ENCODE results near the gene RNF11. TPM values are rescaled to one million over a fixed set of nuclear protein-coding genes. Genes with fewer than 3 reads are reported as not detected.

The RNF11 gene
- total and polyA plus RNA-seq, 11 donors = 42.4 to 143 (median 107) TPM

GRCh38 chr1:51313961-51314777 is 78.1 kb downstream of the RNF11 start:
- H3K27me3 ChIP-seq = no peaks in the 10 kb centered on the region
- DNase-seq (peak in 2 of 5 donors; percentile 27 to 33), ATAC-seq (peak in 3 of 4 donors; percentile 27 to 47 (median 32))
- intact Hi-C loops (cut with DNase I) = no loop called here
- no peak overlapping the region for H3K4me3 ChIP-seq
- peaks cover 0 to 13% (median 0%) of the 10 kb centered on the region in 12 donors for H3K4me1 ChIP-seq
- H3K27ac ChIP-seq = no peak overlapping the region
- WGBS, 4 donors = 78 to 88% (median 80%) methylated on average over 9 to 12 of the region's 12 CpGs
- TF ChIP-seq, protein P1, sequence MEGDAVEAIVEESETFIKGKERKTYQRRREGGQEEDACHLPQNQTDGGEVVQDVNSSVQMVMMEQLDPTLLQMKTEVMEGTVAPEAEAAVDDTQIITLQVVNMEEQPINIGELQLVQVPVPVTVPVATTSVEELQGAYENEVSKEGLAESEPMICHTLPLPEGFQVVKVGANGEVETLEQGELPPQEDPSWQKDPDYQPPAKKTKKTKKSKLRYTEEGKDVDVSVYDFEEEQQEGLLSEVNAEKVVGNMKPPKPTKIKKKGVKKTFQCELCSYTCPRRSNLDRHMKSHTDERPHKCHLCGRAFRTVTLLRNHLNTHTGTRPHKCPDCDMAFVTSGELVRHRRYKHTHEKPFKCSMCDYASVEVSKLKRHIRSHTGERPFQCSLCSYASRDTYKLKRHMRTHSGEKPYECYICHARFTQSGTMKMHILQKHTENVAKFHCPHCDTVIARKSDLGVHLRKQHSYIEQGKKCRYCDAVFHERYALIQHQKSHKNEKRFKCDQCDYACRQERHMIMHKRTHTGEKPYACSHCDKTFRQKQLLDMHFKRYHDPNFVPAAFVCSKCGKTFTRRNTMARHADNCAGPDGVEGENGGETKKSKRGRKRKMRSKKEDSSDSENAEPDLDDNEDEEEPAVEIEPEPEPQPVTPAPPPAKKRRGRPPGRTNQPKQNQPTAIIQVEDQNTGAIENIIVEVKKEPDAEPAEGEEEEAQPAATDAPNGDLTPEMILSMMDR (IDR thresholded peaks at IDR 0.05) = no peak
- no peak for TF ChIP-seq POLR2A (IDR thresholded peaks at IDR 0.05)
- H3K36me3 ChIP-seq = peaks cover 0 to 2% (median 0%) of the 10 kb centered on the region in 9 donors
- H3K9me3 ChIP-seq = no peaks in the 10 kb centered on the region

GRCh38 chr1:51314974-51315373 is 78.9 kb downstream of the RNF11 start:
- intact Hi-C loops (cut with DNase I) = no loop called here
- TF ChIP-seq, protein P1 (IDR thresholded peaks at IDR 0.05) = no peak
- no peak for TF ChIP-seq POLR2A (IDR thresholded peaks at IDR 0.05)
- Histone ChIP-seq H3K36me3 (peaks cover 0 to 2% (median 0%) of the 10 kb centered on the region in 9 donors), H3K4me1 (peaks cover 0 to 13% (median 0%) of the 10 kb centered on the region in 12 donors), H3K27me3 (no peaks in the 10 kb centered on the region), H3K4me3 (no peak overlapping the region), H3K9me3 (no peaks in the 10 kb centered on the region), H3K27ac (no peak overlapping the region)
- WGBS, 4 donors = 71 to 82% (median 76%) methylated on average over 3 of the region's 3 CpGs
- ATAC-seq (no peak), DNase-seq (peak in 1 of 5 donors; percentile 26)

GRCh38 chr1:51316113-51316845 is 80.2 kb downstream of the RNF11 start:
- H3K27me3 ChIP-seq = no peaks in the 10 kb centered on the region
- no peaks in the 10 kb centered on the region for H3K36me3 ChIP-seq
- no peaks in the 10 kb centered on the region for H3K9me3 ChIP-seq
- H3K4me1 ChIP-seq = peaks cover 0 to 13% (median 0%) of the 10 kb centered on the region in 12 donors
- 87 to 93% (median 91%) methylated on average over 9 of the region's 9 CpGs for WGBS, 4 donors
- no peak for DNase-seq
- ATAC-seq = no peak
- intact Hi-C loops (cut with DNase I) = no loop called here
- H3K4me3 ChIP-seq = no peak overlapping the region
- H3K27ac ChIP-seq = no peak overlapping the region
- no peak for TF ChIP-seq POLR2A (IDR thresholded peaks at IDR 0.05)
- TF ChIP-seq, protein P1 (IDR thresholded peaks at IDR 0.05) = no peak

- intact Hi-C loops (cut with DNase I) = no loop called here
- Histone ChIP-seq H3K4me1 (peaks cover 0 to 13% (median 0%) of the 10 kb centered on the region in 12 donors), H3K9me3 (no peaks in the 10 kb centered on the region), H3K27ac (no peak overlapping the region), H3K36me3 (no peaks in the 10 kb centered on the region), H3K4me3 (no peak overlapping the region), H3K27me3 (no peaks in the 10 kb centered on the region)
- no peak for TF ChIP-seq POLR2A (IDR thresholded peaks at IDR 0.05)
- ATAC-seq (no peak), DNase-seq (no peak)
- WGBS, 4 donors = 86 to 92% (median 90%) methylated on average over 4 of the region's 4 CpGs
Measured at GRCh38 chr1:51316846-51317120, 80.7 kb downstream of the RNF11 start.

Measured in heart left ventricle (tissue), 16 donors.